Erythroblast (primary cell): ENCODE results near the gene EME2.
A peak's percentile ranks its signal among the peaks of the same experiment; 100 is the strongest.

Experiments used
- GATA1 ChIP-seq: IDR thresholded peaks from 2 replicates; pipeline ENCODE4 v1.6.1; 2011; ENCODE audit warnings: low read depth, mild to moderate bottlenecking, control low read depth, low read length, moderate library complexity
- POLR2A ChIP-seq: IDR thresholded peaks from 2 replicates; pipeline ENCODE4 v1.6.1; 2011; ENCODE audit warnings: mild to moderate bottlenecking, low read length

DNA sequence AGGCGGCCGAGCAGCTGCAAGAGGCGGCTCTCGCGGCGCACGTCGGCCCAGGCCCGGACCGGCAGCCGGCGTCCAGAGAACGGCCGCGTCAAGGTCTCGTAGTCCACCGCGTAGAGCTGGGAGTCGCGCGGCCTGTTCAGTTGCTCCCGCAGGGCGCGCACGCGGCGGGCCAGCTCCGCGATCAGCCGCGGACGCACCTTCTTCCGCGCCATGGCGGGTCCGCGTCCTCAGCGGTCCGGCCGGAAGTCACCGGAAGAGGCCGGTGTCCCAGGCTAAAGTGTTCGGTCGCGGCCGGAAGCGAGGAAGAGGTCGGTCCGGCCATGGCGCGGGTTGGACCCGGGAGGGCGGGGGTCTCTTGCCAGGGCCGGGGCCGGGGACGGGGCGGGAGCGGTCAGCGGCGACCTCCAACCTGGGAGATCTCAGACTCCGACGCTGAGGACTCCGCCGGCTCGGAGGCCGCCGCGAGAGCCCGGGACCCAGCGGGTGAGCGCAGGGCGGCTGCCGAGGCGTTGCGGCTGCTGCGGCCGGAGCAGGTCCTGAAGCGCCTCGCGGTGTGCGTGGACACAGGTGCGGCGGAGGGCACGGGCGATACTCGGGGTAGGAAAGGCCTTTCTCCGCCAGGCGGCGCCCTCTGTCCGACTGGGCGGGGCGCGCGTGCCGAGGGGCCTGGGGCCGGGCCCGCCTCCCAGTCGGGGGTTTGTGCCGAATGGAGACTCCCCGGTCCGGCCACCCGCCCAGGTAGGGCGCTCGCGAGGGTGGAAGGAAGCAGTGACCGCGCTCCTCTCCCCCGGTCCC, 495 bp downstream of the EME2 start, which contains the start of gene MRPS34:
- TF ChIP-seq POLR2A: peak; percentile 71
- TF ChIP-seq GATA1: no peak
